Measurements from ENCODE around the gene URM1.
A peak's percentile ranks its signal among the peaks of the same experiment; 100 is the strongest.

URM1 gene

DNA sequence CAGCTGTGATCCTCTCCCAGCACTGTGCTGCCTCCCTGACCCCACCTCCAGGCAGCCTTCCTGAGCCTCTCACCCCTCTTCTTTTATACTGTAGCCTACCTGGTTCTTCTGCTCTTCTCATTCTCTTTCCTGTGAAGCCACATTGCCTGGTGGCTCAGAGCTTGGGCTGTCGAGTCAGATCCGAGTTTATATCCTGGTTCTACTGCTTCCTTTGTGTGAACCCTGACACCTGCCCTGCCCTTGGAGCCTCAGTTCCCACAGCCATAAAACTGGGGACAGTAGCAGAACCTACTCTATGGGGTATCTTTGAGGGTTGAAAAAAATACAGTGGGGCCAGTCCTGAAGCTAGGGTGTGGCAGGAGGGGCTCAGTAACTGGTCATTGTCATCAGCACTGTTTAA, 22.0 kb upstream of the URM1 start:
- no peak for DNase-seq (ENCODE audit: low spot score)

DNA sequence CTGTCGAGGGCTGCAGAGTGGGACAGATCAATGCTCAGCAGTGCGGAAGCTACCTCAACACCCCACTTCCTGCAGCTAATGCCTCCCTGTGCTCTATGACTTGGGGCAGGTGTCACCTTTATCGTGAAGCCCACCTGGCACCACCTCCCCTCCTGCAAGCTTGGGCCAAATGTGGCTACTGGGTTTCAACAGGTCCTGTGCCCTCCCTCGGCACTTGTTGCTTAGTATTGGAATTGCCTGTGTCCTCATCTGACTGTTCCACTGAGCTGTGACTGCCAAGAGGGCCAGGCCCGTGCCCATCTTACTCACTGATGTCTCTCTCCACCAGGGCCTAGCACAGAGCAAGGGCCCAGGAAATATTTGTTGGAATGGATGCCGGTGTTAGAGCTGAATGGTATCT, 21.4 kb upstream of the URM1 start:
- DNase-seq (ENCODE audit: low spot score): no peak

DNA sequence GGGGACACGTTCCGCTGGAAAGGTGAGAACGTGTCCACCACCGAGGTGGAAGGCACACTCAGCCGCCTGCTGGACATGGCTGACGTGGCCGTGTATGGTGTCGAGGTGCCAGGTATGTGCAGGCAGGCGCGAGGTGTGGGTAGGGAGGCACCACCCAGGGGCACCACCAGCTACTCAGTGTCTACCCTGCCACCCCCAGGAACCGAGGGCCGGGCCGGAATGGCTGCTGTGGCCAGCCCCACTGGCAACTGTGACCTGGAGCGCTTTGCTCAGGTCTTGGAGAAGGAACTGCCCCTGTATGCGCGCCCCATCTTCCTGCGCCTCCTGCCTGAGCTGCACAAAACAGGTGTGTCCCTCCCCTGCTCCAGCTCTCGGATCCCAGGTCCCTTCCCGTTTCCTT, 15.7 kb upstream of the URM1 start:
- DNase-seq (ENCODE audit: low spot score): no peak

DNA sequence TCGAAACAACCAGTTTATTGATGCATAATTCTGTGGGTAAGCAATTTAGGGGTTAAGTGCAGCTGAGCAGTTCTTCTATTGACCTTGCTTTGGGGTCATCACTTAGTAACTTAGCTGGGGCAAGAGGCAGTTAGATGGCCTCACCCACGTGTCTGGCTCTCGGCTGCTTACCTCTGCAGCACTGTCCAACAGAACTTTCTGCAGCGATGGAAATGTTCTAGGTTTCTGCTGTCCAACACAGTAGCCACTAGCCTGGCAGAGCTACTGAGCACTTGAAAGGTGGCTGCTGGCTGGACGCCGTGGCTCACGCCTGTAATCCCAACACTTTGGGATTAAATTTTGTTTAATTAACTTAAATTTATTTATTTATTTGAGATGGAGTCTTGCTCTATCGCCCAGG, 13.1 kb upstream of the URM1 start:
- no peak for DNase-seq (ENCODE audit: low spot score)

DNA sequence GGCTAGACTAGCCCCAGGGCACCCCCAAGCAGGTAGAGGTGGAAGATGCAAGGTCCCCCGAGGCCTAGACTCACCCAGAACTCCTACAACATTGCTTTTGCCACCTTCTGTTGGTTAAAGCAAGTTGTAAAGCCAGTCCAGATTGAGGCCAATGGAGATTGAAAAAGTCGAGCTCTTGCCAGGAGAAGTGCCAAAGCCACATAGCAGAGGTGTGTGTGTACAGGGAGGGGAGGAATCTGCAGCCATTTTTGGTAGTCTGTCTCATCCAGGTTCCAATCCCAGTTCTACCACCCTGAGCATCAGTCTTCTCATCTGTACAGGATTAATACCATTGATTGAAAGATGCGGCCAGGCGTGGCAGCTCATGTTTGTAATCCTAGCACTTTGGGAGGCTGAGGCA, 12.3 kb upstream of the URM1 start:
- no peak for DNase-seq (ENCODE audit: low spot score)

DNA sequence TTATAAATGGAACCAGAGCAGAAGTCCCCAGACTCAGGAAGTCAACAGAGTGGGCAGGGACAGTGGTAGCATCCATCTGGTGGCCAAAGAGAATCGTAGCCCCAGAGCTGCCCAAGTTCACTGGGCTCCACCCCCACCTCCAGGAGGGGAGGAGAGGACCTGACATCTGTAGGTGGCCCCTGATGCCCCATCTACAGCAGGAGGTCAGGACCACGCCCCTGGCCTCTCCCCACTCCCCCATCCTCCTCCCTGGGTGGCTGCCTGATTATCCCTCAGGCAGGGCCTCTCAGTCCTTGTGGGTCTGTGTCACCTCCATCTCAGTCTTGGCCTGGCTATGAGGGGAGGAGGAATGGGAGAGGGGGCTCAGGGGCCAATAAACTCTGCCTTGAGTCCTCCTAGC, 10.3 kb upstream of the URM1 start:
- DNase-seq (ENCODE audit: low spot score): no peak

DNA sequence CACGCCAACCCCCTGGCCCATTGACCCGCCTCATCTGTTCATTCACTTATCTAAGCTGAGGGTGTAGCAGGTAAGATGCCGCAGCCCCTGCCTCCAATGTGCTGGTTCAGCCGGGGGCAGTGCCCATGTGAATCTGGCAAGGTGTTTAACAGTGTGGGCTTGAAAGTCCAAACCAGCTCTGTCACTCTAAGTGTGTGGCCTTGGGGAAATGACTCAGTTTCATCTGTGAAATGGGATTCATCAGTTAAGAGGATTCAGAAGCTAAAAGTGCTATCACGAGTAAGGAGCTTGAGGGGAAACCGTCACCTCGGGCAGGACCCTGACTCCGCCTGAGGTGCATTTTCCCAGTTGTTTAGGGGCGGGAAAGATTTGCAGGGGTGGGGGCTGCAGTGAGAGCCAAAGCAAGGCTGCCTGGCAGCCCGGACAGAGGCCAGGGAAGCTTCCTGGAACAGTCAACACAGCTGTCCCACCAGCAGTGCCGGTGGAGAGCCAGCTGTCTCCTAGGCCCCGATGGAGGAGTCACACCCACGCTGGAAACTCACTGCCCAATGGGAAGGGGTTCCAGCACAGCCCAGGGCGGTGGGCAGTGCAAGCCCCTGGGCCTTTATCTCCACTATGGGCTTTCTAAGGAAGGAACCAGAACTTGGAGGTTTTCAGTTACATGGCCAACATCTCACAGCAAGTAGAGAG, 9.7 kb upstream of the URM1 start:
- no peak for DNase-seq (ENCODE audit: low spot score)

DNA sequence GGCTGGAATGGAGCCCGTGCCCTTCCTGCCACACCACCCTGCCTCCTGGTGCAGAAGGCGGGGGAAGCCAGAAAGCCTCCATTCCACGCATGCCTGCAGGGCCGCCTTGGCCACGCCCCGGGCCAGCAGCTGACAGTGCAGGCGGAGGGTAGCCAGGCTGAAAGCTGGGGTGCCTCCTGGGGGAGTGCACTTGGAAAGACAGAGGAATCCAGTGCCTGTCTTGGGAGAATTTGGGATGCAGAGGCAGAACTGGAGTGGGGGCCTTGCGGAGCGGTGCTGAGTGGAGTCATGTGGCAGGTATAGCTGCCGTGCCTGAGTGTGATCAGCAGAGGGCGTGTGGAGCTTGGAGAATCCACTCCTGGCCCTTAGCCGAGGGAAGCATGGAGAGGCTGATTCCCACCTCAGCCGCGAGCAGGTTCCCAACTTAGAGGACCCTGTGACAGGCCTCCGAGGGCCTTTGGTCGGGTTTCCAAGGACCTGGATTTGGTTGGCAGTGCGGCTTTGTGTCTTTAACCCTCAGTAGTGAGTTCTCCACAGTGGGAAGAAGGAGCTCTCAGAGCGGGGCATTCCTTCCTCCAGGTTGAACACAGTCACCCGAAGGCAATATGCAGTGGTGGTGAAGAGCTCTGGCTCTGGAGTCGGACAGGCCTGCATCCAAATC, 9.1 kb upstream of the URM1 start:
- peak; percentile 79 for DNase-seq (ENCODE audit: low spot score)

DNA sequence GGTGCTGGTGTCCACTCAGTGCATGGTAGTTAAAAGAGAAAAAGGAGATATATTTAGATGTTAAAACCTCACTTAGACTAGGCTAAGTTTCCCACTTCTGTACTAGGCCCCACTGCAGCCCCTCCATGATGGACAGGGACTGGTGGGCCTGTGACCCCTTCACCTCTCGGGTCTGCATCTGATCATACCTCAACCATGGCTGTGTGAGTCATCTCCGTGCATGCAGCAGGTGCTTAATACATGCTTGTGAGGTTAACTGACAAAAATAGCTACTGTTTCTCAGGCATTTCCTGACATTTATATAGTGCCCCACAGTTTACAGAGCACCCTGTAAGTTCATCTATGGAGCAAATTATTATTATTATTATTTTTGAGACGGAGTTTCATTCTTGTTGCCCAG, 8.4 kb upstream of the URM1 start:
- no peak for DNase-seq (ENCODE audit: low spot score)

DNA sequence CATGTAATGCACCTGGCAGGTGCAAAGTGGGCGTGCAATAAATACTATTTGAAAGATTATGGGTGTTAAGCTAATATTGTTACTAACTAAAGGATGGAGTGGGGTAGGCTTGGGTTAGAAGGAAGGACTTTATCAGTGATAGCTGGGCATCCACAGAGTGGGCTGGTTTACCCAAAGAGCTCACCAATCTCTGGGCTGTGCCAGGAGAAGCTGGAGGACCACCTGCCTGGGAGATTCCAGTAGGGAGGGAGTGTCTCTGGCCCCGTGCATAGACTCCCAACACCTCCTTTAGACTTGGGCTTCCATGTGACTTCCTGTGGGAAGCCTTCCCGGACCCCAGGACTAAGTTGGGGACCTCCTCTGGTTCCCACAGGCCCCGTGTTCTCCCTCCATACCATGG, 5.6 kb upstream of the URM1 start:
- DNase-seq (ENCODE audit: low spot score): no peak

DNA sequence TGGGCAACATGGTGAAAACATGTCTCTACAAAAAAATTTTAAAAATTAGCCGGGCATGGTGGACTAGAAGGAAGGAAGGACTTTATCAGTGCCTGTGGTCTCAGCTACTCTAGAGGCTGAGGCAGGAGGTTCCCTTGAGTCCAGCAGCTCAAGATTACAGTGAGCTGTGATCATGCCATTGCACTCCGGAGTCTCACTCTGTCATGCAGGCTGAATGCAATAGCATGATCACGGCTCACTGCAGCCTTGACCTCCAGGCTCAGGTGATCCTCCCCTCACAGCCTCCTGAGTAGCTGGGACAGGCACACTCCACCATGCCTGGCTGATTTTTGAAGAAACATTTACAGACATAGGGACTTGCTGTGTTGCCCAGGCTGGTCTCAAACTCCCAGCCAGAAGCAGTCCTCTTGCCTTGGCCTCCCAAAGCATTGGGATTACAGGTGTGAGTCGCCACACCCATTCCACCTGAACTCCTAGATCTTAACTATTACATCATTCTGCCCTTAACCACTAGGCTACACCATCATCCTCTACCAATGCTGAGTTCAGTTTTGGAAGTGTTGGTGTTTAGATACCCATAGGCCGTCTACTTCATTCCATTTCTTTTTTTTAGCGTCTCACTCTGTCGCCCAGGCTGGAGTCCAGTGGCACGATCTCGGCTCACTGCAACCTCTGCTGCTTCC, 2.0 kb upstream of the URM1 start:
- DNase-seq (ENCODE audit: low spot score): no peak

DNA sequence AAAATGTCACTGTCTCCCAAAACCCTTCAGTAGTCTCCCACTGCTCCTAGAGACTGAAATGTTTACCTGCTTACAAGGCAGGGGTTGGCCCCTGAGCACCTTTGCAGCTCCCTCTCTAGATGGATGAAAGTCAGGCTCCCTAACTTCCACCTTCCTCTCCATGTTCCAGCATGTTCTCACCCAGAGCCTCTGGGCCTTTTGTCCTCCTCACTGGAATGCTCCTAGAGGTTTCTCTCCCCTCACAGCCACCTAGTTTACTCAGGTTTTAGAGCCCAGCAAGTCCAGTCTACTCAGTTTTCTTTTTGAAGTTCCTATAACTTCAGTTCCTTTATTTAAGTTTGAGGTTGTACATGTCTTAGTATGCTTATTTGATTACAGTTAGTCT, 815 bp upstream of the URM1 start:
- DNase-seq (ENCODE audit: low spot score): no peak

DNA sequence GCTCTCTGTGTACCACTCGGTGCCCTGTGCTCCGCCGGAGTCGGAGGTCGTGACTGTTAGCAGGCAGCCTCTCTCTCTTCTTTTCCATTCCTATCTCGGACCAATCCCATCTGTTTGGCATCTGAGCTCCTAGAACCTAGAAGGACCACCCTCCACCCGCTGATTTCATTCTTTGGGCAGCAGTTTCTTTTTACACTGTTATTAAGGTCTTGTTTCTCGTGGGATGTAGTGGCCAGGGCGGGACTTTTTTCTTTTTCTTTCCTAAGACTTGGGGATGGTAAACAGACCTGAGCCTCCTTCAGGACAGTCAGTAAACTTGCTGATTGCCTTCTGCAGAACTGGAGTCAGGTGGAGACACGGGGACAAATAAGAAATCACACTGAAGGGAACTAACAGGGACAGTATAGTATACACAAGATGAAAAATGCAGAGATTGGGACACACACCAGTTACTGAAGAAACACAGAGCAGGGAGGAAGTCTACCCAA, 500 bp downstream of the URM1 start:
- no peak for DNase-seq (ENCODE audit: low spot score)

DNA sequence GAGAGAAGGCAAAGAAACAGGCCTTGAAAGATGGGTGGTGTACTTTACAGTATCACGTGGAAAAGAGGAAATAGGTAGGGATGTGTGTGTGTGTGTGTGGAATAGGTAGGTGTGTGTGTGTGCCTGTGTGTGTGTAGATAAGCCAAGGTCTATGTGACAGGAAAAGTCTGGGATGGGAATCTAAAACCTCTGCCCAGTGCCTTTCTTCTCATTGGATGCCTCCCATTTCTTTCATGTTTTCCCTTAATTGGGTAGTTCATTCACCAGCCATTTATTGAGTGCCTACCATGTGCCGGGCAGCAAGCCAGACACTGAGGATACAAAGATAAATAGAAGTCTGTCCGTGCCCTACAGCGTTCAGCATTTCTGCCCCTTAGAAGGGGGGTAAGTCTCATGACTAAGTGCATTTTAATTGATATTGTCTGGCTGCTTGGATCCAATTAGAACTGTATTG, 1.0 kb downstream of the URM1 start:
- peak; percentile 9 for DNase-seq (ENCODE audit: low spot score)

DNA sequence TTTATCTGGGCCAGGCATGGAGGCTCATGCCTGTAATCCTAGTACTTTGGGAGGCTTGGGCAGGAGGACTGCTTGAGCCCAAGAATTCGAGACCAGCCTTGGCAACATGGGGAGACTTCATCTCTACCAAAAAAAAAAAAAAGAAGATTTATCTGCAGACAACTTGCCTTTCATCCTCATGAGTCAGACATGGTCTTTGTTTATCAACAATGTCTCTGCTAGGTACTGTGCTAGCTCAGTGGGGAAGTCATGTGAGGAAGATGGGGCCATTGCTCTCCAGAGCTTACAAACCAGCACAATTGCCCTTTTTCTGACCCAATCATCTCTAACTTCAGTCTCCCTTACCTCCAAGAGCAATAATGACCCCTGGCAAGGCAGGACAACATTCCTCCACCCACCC, 1.6 kb downstream of the URM1 start:
- no peak for DNase-seq (ENCODE audit: low spot score)

DNA sequence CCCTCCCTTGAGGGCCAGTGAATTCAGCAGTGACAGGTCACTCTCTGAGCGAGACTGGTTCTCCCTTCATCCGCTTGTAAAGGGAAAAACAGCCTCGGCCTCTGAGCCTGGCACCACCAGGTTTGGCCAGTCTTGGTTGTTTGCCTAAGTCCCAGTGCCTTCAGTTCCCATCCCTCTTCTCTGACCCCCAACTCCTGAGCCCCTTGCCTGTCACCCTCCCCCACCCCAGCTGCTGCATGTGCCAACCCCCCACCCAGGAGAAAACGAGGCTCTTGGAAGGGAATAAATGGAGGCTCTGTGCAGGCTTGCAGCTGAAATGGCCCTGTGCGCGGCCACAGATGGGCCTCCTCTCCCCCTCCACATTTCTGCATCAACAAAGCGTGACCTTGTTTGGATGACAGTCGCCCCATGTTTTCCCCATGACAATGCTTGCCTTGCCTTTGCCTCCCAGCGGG, 3.1 kb downstream of the URM1 start:
- DNase-seq (ENCODE audit: low spot score): no peak

DNA sequence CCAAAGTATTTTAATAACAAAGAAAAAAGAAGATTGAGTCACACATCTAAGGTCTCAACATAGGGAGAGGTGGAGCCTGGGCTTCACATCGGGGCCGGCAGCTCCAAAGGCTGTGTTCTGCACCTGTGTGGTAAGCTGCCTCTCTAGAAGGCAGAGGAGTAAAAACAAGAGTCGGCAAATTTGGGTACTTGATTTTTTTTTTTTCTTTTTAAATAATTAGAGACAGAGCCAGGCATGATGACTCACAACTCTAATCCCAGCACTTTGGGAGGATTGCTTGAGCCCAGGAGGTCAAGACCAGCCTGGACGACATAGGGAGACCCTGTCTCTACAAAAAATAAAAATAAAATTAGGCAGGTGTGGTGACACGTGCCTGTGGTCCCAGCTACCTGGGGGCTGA, 4.7 kb downstream of the URM1 start:
- DNase-seq (ENCODE audit: low spot score): no peak

DNA sequence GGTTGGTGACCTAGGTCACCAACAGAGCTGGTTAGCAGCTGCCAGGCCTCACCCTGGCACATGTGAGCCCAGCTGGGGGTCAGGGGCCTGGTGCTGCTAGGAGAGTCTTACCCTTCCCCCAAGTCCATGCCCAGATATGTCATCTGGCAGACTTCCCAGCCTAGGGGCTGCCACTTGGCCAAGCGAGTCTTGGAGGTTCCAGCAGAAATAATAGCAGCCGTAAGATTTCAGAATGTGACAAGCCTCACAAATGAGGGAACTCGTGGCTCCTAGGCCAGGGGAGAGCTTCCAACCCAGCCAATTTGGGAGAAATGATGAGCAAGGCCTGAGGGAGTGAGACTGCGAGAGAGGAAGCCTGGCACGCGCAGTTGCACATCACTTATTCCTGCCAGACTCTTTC, 11.1 kb downstream of the URM1 start:
- DNase-seq (ENCODE audit: low spot score): no peak

DNA sequence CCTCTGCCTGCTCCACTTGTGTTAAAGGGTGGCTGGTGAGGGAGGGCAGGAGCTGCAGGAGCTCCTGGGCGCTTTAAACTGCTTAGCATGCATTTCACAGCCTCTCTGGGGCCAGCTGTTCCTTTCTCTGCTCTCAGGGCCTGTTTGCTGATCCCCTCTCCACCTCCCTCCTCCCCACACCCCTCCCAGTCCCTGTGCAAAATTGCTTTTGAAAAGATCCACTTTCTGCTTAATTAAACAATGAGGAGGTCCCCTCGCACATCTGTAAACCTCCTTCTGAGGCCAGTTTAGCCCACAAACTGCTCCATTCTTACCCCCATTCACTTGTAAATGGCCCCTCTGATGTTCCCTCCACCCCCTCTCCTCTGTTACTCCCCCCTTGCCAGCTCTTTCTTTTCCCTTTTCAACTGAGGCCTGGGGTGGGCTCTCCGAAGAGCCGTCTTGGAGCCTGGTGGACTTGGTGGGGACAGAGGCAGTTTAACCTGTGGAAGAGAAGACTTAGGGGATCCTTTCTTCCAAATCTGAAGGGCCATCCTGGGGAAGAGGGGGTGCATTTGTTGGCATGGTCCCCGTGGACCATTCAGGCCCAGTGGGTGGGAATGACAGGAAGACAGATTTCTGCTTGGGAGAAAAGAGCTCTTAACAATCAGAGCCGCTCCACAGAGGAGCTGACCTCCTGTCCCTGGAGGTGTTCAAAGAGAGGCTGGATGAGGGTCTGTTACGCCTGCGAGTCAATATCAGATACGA, 12.0 kb downstream of the URM1 start:
- DNase-seq (ENCODE audit: low spot score): no peak

DNA sequence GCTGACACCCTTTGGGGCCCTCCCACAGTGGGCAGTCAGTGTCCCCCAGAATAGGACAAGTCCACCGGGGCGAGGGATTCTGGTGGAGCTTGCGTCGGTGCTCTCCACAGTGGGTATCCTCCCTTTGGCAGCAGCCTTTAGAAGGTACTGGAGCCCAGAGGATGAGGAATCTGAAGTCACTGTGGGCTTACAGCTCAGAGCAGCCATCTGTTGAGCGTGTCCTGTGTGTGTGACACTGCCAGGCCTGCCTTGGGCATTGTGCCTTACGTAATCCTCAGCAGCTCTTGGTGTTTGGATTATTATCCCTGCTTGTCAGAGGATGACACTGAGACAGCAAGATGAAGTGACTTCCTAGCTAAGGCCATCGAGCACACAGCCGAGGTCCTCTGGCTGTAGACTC, 12.6 kb downstream of the URM1 start:
- no peak for DNase-seq (ENCODE audit: low spot score)

DNA sequence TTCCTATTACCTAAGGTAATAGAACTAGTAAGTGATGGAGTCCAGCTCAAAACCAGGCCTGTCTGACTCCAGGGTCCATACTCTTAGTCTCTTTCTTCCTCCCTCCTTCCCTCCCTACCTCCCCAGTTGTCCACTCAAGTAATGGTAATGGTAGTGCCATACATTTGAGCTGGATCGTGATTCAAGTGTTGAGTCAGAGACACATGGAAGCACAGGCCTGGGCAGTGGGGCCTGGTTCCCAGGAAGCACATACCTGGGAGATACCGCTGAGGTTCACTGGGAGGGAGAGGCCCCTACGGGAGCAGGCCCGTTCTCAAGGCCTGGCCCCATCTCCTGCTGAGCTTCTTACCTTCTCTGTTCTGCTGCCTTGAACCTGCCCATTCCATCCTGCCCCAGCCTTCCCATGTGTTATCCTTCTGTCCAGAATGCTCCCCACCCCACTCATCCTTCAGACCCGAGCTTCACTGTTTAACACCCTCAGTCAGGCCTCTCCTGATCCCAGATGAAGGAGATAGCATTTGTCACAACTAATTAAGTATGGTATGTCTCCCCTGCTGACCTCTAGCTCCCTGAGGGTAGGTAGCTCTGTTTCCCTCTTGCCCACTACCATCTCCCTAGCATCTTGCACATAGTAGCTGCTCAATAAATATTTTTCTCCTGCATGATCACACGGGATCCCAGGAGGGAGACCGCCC, 13.8 kb downstream of the URM1 start:
- no peak for DNase-seq (ENCODE audit: low spot score)
